Mesodermal cell (in vitro differentiated cells): Measurements from ENCODE around the gene PTGIS.

Experiments
- H3K27ac ChIP-seq: 2 replicates; pipeline ENCODE4 v1.7.0; 2013; ENCODE audit warnings: mild to moderate bottlenecking, low read depth, low read length, moderate library complexity; ENCODE audit not compliant: severe bottlenecking
- H3K36me3 ChIP-seq: 2 replicates; pipeline ENCODE4 v1.7.1; 2013; ENCODE audit warnings: mild to moderate bottlenecking, low read length, moderate library complexity; ENCODE audit not compliant: control insufficient read depth, insufficient read depth
- H3K4me1 ChIP-seq: one replicate; pipeline ENCODE4 v1.7.1; 2013; ENCODE audit warnings: mild to moderate bottlenecking, low read length; ENCODE audit not compliant: insufficient read depth, control insufficient read depth, poor library complexity, severe bottlenecking
- H3K4me3 ChIP-seq: 2 replicates; pipeline ENCODE4 v1.7.0; 2013; ENCODE audit warnings: low read length, control low read depth, mild to moderate bottlenecking; ENCODE audit not compliant: insufficient read depth, poor library complexity, severe bottlenecking; ENCODE audit errors: extremely low read depth
- H3K9me3 ChIP-seq: 2 replicates; pipeline ENCODE4 v1.7.1; 2013; ENCODE audit warnings: mild to moderate bottlenecking, low read length, moderate library complexity; ENCODE audit not compliant: control insufficient read depth
- WGBS, 2 experiments: methylation state at CpG; one replicate each; pipeline ENCODE4 v1.1.5; 2013; ENCODE audit warnings: missing lambda C conversion rate in 2 of 2; ENCODE audit not compliant: insufficient coverage in 2 of 2; 5-methylcytosine and 5-hydroxymethylcytosine counted together

Gene PTGIS

GRCh38 chr20:49521356-49521755, 46.6 kb downstream of the PTGIS start:
- Histone ChIP-seq H3K36me3 (no peaks in the 10 kb centered on the region), H3K4me3 (no peak overlapping the region)

GRCh38 chr20:49519777-49520359, 48.1 kb downstream of the PTGIS start:
- H3K27ac ChIP-seq, result no peak overlapping the region
- WGBS, 2 experiments, result 83 to 85% methylated on average over 3 to 5 of the region's 5 CpGs

More at GRCh38 chr20:49521356-49521755, 46.6 kb downstream of the PTGIS start:
- Histone ChIP-seq H3K9me3 (no peaks in the 10 kb centered on the region), H3K4me1 (no peaks in the 10 kb centered on the region), H3K27ac (no peak overlapping the region)
- WGBS, 2 experiments, result 96 to 100% methylated on average over 3 to 4 of the region's 4 CpGs

GRCh38 chr20:49519212-49519712, 48.7 kb downstream of the PTGIS start:
- H3K4me1 ChIP-seq, result no peaks in the 10 kb centered on the region
- no peaks in the 10 kb centered on the region for H3K9me3 ChIP-seq
- no peak overlapping the region for H3K4me3 ChIP-seq
- H3K36me3 ChIP-seq, result no peaks in the 10 kb centered on the region
- 60 to 87% methylated on average over 3 of the region's 4 CpGs for WGBS, 2 experiments
- H3K27ac ChIP-seq, result no peak overlapping the region

More at GRCh38 chr20:49519777-49520359, 48.1 kb downstream of the PTGIS start:
- Histone ChIP-seq H3K36me3 (no peaks in the 10 kb centered on the region), H3K4me3 (no peak overlapping the region), H3K4me1 (no peaks in the 10 kb centered on the region), H3K9me3 (no peaks in the 10 kb centered on the region)

GRCh38 chr20:49518576-49518975, 49.4 kb downstream of the PTGIS start:
- Histone ChIP-seq H3K4me1 (no peaks in the 10 kb centered on the region), H3K4me3 (no peak overlapping the region), H3K36me3 (no peaks in the 10 kb centered on the region), H3K9me3 (no peaks in the 10 kb centered on the region), H3K27ac (no peak overlapping the region)
- WGBS, 2 experiments, result 86 to 97% methylated on average over 3 to 5 of the region's 5 CpGs

- H3K36me3 ChIP-seq, result no peaks in the 10 kb centered on the region
These were observed 50.2 kb downstream of the PTGIS start for GRCh38 chr20:49517805-49518100.

GRCh38 chr20:49516916-49517804, 50.8 kb downstream of the PTGIS start:
- no peaks in the 10 kb centered on the region for H3K4me1 ChIP-seq
- H3K27ac ChIP-seq, result no peak overlapping the region
- H3K36me3 ChIP-seq, result no peaks in the 10 kb centered on the region
- H3K4me3 ChIP-seq, result no peak overlapping the region
- 96 to 97% methylated on average over 15 of the region's 17 CpGs for WGBS, 2 experiments
- no peaks in the 10 kb centered on the region for H3K9me3 ChIP-seq

More at GRCh38 chr20:49517805-49518100, 50.2 kb downstream of the PTGIS start:
- no peaks in the 10 kb centered on the region for H3K9me3 ChIP-seq
- WGBS, 2 experiments, result 92 to 94% methylated on average over 4 of the region's 4 CpGs
- no peaks in the 10 kb centered on the region for H3K4me1 ChIP-seq
- no peak overlapping the region for H3K4me3 ChIP-seq
- H3K27ac ChIP-seq, result no peak overlapping the region

GRCh38 chr20:49515586-49515985, 52.4 kb downstream of the PTGIS start:
- no peak overlapping the region for H3K4me3 ChIP-seq
- H3K9me3 ChIP-seq, result no peaks in the 10 kb centered on the region
- no peaks in the 10 kb centered on the region for H3K36me3 ChIP-seq
- 87 to 90% methylated on average over 3 of the region's 3 CpGs for WGBS, 2 experiments
- H3K27ac ChIP-seq, result no peak overlapping the region
- peaks cover 6% of the 10 kb centered on the region for H3K4me1 ChIP-seq

GRCh38 chr20:49513517-49513916, 54.4 kb downstream of the PTGIS start:
- WGBS, 2 experiments, result 71 to 88% methylated on average over 2 of the region's 2 CpGs
- H3K36me3 ChIP-seq, result no peaks in the 10 kb centered on the region
- peaks cover 9% of the 10 kb centered on the region for H3K4me1 ChIP-seq
- no peak overlapping the region for H3K4me3 ChIP-seq
- no peak overlapping the region for H3K27ac ChIP-seq
- no peaks in the 10 kb centered on the region for H3K9me3 ChIP-seq

GRCh38 chr20:49513009-49513408, 54.9 kb downstream of the PTGIS start:
- Histone ChIP-seq H3K4me1 (peaks cover 9% of the 10 kb centered on the region), H3K36me3 (no peaks in the 10 kb centered on the region), H3K4me3 (no peak overlapping the region), H3K9me3 (no peaks in the 10 kb centered on the region), H3K27ac (no peak overlapping the region)
- WGBS, 2 experiments, result 92 to 95% methylated on average over 6 to 11 of the region's 11 CpGs

GRCh38 chr20:49511788-49512525, 56.0 kb downstream of the PTGIS start:
- Histone ChIP-seq H3K4me1 (peaks cover 9% of the 10 kb centered on the region), H3K4me3 (no peak overlapping the region), H3K9me3 (no peaks in the 10 kb centered on the region), H3K36me3 (no peaks in the 10 kb centered on the region), H3K27ac (no peak overlapping the region)
- 88 to 100% methylated on average over 2 of the region's 2 CpGs for WGBS, 2 experiments
